Astrocyte of the spinal cord (primary cell): Measurements from ENCODE around the gene BAIAP3.

Experiments used
- DNase-seq: peaks from one replicate; pipeline ENCODE4 v3.0.0; 2011; ENCODE audit warnings: low read depth, low spot score
- H3K4me3 ChIP-seq: 2 replicates; pipeline ENCODE4 v1.5.1; 2011; ENCODE audit warnings: low read depth, mild to moderate bottlenecking, low read length, moderate library complexity
- in situ Hi-C: cut with HindIII; loops from 2 replicates; pipeline ENCODE4 v1.10.0; 2017; ENCODE audit warnings: low sequenced_read_pairs
- TF ChIP-seq, protein P1 (sequence below): IDR thresholded peaks from 2 replicates; pipeline ENCODE4 v1.5.1; 2012; ENCODE audit warnings: low read depth, mild to moderate bottlenecking, low read length, inconsistent platforms

BAIAP3 gene, protein sequence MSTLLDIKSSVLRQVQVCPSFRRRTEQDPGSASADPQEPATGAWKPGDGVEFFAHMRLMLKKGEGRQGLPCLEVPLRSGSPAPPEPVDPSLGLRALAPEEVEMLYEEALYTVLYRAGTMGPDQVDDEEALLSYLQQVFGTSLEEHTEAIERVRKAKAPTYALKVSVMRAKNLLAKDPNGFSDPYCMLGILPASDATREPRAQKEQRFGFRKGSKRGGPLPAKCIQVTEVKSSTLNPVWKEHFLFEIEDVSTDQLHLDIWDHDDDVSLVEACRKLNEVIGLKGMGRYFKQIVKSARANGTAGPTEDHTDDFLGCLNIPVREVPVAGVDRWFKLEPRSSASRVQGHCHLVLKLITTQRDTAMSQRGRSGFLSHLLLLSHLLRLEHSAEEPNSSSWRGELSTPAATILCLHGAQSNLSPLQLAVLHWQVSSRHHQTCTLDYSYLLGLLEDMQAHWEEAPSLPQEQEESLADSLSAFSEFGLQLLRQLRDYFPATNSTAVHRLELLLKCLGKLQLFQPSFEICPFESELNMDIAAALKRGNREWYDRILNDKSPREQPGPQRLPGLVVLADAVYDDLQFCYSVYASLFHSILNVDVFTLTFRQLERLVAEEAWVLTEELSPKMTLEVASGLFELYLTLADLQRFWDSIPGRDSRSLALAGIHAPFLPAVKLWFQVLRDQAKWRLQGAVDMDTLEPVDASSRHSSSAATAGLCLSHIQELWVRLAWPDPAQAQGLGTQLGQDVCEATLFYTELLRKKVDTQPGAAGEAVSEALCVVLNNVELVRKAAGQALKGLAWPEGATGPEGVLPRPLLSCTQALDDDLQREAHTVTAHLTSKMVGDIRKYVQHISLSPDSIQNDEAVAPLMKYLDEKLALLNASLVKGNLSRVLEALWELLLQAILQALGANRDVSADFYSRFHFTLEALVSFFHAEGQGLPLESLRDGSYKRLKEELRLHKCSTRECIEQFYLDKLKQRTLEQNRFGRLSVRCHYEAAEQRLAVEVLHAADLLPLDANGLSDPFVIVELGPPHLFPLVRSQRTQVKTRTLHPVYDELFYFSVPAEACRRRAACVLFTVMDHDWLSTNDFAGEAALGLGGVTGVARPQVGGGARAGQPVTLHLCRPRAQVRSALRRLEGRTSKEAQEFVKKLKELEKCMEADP

DNA sequence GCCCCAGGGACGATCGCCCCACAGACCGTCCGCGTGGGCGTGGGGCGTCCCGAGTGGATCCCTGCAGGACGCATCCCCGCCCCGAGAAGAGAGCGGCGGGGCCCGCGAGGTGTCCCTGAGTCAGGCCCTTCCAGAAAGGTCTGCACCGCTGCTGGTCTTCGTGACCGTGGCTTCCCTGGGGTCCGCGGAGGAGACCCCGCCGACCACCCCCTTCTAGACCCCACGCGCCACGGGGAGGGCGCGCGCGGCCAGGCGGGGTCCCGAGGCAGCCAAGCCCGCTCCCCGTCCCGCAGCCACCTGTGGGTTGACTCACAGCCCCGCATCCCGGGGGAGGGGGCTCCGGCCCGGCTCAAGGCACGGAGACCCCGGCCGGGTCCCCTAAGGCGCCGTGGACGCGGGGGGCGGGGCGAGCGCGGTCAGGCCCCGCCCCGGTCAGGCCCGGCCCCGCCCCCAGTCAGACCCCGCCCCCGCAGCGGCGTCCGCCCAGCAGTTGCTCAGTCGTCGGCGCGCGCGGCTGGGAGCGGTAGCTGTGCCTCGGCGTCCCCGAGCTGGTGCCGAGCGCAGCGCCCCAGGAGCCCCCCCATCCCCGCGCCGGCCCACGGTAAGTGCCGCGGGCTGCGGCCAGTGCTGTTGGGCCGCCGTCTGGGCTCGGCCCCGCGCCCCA lies at the start of gene BAIAP3:
BAIAP3 (plus strand) TSS at position 497 of the 664 bp plus-strand sequence. CDS start 4,905 bp downstream, outside the sequence.
- DNase-seq: no peak
- no peak within 1 kb of the TSS for H3K4me3 ChIP-seq
- in situ Hi-C loops: no loop called here
- TF ChIP-seq, protein P1, sequence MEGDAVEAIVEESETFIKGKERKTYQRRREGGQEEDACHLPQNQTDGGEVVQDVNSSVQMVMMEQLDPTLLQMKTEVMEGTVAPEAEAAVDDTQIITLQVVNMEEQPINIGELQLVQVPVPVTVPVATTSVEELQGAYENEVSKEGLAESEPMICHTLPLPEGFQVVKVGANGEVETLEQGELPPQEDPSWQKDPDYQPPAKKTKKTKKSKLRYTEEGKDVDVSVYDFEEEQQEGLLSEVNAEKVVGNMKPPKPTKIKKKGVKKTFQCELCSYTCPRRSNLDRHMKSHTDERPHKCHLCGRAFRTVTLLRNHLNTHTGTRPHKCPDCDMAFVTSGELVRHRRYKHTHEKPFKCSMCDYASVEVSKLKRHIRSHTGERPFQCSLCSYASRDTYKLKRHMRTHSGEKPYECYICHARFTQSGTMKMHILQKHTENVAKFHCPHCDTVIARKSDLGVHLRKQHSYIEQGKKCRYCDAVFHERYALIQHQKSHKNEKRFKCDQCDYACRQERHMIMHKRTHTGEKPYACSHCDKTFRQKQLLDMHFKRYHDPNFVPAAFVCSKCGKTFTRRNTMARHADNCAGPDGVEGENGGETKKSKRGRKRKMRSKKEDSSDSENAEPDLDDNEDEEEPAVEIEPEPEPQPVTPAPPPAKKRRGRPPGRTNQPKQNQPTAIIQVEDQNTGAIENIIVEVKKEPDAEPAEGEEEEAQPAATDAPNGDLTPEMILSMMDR: no peak

DNA sequence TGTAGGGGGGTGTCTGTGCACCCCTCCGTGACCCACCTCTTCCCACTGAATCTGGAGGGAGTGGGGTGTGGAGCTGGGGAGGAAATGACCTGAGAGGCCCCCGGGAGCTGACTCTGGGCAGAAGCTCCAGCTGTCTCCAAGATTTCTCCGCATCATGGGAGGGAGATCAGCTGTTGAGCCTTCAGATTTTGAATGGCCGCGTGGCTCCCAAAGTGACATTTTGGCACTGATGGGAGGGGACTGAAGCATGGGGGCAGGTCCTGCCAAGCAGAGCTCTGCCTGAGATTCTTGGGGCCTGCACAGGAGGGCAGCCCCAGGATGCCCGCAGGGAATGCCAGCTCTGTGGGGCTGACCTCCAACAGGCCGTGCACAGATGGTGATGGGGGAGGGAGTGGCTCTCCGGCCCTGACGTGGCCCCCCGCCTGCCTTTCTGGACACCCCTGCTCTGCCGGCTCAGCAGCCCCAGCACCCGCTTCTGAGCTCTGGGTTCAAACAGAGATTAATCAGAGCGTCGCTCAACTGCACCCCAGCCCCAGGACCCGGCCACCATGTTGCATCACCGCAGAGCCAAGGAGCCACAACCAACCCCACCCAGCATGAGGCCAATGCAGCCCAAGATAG lies 49.3 kb upstream of the BAIAP3 start:
- DNase-seq: no peak
- in situ Hi-C loops: no loop called here
- no peak overlapping the region for H3K4me3 ChIP-seq
- TF ChIP-seq, protein P1: no peak

DNA sequence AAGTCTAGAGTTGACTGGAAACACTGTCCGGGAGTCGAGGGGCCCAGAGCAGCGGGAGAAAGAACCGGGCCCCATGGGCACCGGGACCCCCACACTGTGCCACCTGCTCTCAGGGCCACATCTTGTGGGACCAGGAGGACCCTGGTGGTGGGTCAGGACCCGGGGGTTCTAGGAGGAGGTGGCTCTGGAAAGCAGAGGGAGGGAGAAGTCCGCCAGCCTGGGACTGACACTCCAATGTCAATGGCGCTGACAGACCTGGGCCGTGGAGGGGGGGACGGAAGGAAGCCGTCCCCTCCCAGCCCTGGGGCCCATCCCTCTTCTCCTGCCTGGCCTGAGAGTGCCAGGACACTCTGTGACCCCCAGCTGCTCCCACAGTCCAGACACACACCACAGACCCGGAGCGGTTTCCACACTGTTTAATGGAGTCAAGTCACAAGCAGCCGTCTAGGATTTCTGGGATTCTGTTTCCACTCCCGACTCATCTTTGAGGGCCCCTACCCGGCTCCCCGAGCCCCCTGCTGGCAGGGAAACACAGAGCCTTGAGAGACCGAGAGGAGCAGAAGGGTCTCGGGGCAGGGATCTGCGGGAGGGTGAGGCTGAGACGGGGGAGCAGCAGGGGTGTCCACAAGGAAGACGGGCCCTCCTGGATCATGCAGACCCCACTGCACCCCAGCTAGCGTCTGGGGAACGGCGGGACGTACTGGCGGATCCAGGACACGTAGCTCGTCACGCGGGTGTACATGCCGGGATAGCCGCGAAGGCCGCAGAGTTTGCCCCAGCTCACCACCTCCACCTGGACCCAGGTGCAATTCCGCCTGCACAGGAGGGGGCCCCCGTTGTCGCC lies 47.6 kb upstream of the BAIAP3 start:
- TF ChIP-seq, protein P1: no peak
- H3K4me3 ChIP-seq: no peak overlapping the region
- in situ Hi-C loops: no loop called here
- DNase-seq: no peak

DNA sequence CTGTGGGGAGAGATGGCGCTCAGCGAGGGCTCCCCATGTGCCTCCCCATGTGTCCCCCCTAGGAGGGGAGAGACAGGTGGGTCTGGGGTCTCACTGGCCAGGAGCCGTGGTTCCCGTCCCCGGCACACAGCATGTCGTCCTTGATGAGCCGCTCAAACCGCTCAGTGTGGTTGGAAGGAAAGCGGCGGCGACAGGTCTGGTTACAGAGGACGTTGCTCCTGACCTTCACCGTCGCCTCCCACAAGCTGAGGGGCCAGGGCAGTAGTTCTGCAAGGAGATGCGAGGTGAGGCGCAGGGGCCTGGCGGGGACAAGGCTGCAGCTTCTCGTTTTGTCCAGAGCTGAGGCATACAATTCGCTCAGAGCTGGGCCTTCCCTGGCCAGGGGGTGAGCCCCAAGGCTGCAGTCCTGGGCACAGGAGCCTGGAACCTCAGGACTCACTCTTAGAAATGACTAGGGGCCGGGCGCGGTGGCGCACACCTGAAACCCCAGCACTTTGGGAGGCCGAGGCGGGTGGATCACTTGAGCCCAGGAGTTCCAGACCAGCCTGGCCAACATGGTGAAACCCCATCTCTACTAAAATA lies 46.8 kb upstream of the BAIAP3 start:
- no peak overlapping the region for H3K4me3 ChIP-seq
- TF ChIP-seq, protein P1: no peak
- DNase-seq: no peak
- in situ Hi-C loops: no loop called here

DNA sequence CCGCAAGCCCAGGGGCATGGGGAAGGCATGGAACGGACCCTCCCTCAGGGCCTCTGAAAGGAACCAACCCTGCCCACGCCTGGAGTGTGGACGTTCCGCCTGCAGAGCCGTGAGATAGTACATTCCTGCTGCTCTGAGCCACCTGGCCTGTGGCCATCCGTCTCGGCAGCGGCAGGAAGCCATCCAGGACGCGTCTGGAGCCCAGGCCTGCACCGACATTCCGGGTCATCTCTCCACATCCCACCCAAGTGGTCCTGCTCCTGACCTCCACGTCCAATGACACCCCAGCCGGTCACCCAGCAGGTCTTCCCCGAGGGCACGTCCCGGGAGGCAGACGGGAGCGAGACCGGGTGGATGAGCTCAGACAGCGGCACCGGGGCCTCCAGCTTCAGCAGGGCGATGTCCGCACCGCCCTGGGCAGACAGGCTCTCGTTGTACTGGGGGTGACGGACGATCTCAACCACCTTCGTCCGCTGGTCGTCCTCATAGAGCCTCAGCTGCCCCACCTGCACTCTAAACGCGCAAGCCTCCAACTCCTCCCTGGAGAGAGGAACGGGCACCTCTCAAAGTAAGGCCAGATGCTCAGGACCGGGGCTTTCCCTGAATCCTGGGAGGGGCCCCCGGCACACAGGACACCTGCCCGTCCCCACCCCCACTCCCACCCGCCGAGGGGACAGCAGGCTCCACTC lies 45.3 kb upstream of the BAIAP3 start:
- no peak for DNase-seq
- no peak overlapping the region for H3K4me3 ChIP-seq
- in situ Hi-C loops: no loop called here
- TF ChIP-seq, protein P1: no peak
